Calu3 (cell line): Measurements from ENCODE around the gene OVCH2. TPM values are rescaled to one million over a fixed set of nuclear protein-coding genes. Genes with fewer than 3 reads are reported as not detected.
A peak's percentile ranks its signal among the peaks of the same experiment; 100 is the strongest.
"Not testable (repeated sequence)": the region's sequence is repeated elsewhere in the genome, so short reads cannot be mapped to it uniquely, and the experiment has no call there.

ENCODE experiments used
- BruUV-seq: library from RNA; stranded (reverse); fragments of 400-500 nt; replicated peaks from 2 replicates; lab custom pipeline; 2021; lab: Mats Ljungman, UMichigan
- CTCF ChIA-PET: fragments of 300-600 bp; sonication (Branson Sonifier 250); formaldehyde crosslinking; loops from one replicate; lab custom pipeline; 2022; ENCODE audit warnings: antibody characterized with exemption; lab: Charles Lee
- DNase-seq: peaks from one replicate; pipeline ENCODE4 v3.0.0; 2022
- H3K27ac Mint-ChIP-seq: one replicate; pipeline ENCODE4 v1.8.0; 2022; ENCODE audit warnings: mixed read lengths; ENCODE audit not compliant: unreplicated experiment
- H3K27me3 Mint-ChIP-seq: one replicate; pipeline ENCODE4 v1.8.0; 2022; ENCODE audit warnings: mixed read lengths; ENCODE audit not compliant: unreplicated experiment
- H3K36me3 Mint-ChIP-seq: one replicate; pipeline ENCODE4 v1.8.0; 2022; ENCODE audit warnings: mild to moderate bottlenecking, moderate library complexity, mixed read lengths; ENCODE audit not compliant: insufficient read depth, unreplicated experiment
- H3K4me1 Mint-ChIP-seq: one replicate; pipeline ENCODE4 v1.8.0; 2022; ENCODE audit warnings: mild to moderate bottlenecking, low read depth, mixed read lengths; ENCODE audit not compliant: unreplicated experiment
- H3K4me3 Mint-ChIP-seq: one replicate; pipeline ENCODE4 v1.8.0; 2022; ENCODE audit warnings: mild to moderate bottlenecking, low read depth, moderate library complexity, mixed read lengths; ENCODE audit not compliant: unreplicated experiment
- H3K9me3 Mint-ChIP-seq: one replicate; pipeline ENCODE4 v1.8.0; 2022; ENCODE audit warnings: low read depth, mixed read lengths; ENCODE audit not compliant: unreplicated experiment
- intact Hi-C: fragments of 100-400 bp; cut with micrococcal nuclease; formaldehyde crosslinking; loops from one replicate; pipeline ENCODE4 v1.10.0; 2022; ENCODE audit not compliant: unreplicated experiment
- total RNA-seq: library from RNA; stranded (reverse); gene quantifications from 2 replicates; pipeline ENCODE4 v1.2.3, GENCODE V29; 2022
- TF ChIP-seq, protein P1 (sequence below): fragments of 200-600 bp; IDR thresholded peaks from one replicate; pipeline ENCODE4 v1.8.0; 2022; ENCODE audit warnings: antibody characterized with exemption; ENCODE audit not compliant: unreplicated experiment

The OVCH2 gene
- total RNA-seq, 1 experiment from 2014 or later: not detected

DNA sequence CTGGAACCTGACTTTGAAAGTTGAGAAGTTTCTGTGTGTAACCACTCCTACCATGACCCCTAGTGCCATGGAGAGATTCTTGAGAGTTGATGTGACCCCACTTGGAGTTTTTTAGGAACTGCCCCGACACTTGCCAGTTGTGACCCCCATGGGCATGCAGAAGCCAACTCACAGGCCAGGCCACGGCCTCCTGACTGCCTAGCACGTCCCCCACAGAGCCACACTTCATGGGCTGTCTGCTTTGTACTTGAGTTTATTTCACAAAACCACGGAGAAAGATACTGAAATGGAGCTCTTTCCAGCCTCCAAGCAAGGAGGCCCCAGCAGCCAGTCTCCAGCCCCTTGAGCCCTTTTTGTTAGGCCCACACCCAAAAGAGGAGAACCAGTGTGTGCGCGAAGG, 41.4 kb downstream of the OVCH2 start:
- no TSS peak for BruUV-seq
- no peak overlapping the region for H3K4me3 Mint-ChIP-seq
- no peak for DNase-seq
- intact Hi-C loops: loop anchor here (2.0 to 10.0 kb wide), 3 partner anchors 92 to 220 kb away; partner anchors contain the start of gene PPFIBP2
- H3K4me1 Mint-ChIP-seq: peaks cover 11% of the 10 kb centered on the region
- CTCF ChIA-PET: interaction anchor here (1.0 to 1.9 kb wide), 6 partner anchors 8 to 94 kb away, joined by 3 to 24 read pairs (median 6); no protein-coding TSS in a partner anchor
- H3K27ac Mint-ChIP-seq: no peak overlapping the region
- H3K27me3 Mint-ChIP-seq: no peaks in the 10 kb centered on the region
- H3K36me3 Mint-ChIP-seq: peaks cover 18% of the 10 kb centered on the region
- peaks cover 2% of the 10 kb centered on the region for H3K9me3 Mint-ChIP-seq
- TF ChIP-seq, protein P1, sequence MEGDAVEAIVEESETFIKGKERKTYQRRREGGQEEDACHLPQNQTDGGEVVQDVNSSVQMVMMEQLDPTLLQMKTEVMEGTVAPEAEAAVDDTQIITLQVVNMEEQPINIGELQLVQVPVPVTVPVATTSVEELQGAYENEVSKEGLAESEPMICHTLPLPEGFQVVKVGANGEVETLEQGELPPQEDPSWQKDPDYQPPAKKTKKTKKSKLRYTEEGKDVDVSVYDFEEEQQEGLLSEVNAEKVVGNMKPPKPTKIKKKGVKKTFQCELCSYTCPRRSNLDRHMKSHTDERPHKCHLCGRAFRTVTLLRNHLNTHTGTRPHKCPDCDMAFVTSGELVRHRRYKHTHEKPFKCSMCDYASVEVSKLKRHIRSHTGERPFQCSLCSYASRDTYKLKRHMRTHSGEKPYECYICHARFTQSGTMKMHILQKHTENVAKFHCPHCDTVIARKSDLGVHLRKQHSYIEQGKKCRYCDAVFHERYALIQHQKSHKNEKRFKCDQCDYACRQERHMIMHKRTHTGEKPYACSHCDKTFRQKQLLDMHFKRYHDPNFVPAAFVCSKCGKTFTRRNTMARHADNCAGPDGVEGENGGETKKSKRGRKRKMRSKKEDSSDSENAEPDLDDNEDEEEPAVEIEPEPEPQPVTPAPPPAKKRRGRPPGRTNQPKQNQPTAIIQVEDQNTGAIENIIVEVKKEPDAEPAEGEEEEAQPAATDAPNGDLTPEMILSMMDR: no peak

DNA sequence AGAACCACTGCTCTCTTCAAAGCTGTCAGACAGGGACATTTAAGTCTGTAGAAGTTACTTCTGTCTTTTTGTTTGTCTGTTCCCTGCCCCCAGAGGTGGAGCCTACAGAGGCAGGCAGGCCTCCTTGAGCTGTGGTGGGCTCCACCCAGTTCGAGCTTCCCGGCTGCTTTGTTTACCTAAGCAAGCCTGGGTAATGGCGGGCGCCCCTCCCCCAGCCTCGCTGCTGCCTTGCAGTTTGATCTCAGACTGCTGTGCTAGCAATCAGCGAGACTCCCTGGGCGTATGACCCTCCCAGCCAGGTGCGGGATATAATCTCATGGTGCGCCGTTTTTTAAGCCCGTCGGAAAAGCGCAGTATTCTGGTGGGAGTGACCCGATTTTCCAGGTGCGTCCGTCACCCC, 42.7 kb downstream of the OVCH2 start:
- H3K36me3 Mint-ChIP-seq: peaks cover 18% of the 10 kb centered on the region
- H3K27me3 Mint-ChIP-seq, H3K4me3 Mint-ChIP-seq, H3K27ac Mint-ChIP-seq, H3K4me1 Mint-ChIP-seq, DNase-seq, BruUV-seq, H3K9me3 Mint-ChIP-seq, CTCF ChIA-PET: not testable (repeated sequence)
- intact Hi-C loops: loop anchor here (10.0 kb wide), 1 partner anchor 219 kb away; no protein-coding TSS in a partner anchor

DNA sequence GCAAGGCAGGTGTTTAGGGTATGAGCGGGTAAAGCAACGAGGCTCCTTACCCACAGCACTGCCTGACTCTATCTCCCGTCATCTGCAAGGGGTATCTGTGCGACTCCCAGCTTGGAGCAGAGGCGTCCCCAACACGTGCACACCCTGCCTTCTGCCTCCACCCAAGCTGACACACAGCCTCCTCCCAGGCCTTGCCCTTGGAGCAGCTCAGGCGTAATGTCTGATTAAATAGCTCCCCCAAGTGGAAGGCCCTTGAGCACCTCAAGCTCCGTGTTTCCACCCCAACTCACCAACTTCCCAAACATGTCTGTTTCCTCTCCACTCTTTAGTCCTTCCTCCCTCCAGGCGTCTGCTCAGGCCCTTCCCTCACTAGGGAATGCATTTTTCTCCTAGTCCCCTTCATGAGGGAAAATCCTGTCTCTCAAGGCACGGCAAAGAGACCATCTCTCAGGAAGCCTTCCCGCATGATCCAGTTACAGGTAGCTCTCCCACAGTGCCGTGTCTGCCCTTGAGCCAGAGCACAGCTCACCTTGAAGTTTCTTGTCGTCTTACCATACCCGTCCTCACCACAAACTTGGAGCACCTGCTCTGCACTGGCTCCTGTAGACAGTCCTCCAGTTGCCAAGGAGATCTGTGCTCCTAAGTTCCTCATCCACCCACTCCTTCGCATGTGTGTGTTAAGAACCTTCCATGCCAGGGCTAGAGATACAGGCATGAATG, 48.8 kb downstream of the OVCH2 start:
- peak; percentile 64 for DNase-seq
- H3K4me3 Mint-ChIP-seq: no peak overlapping the region
- BruUV-seq: no TSS peak
- H3K36me3 Mint-ChIP-seq: peaks cover 16% of the 10 kb centered on the region
- TF ChIP-seq, protein P1: peak; percentile 60
- CTCF ChIA-PET: interaction anchor here (0.7 to 1.7 kb wide), 11 partner anchors 8 to 304 kb away, joined by 3 to 61 read pairs (median 7); partner anchors contain the start of genes CYB5R2 and PPFIBP2
- H3K27ac Mint-ChIP-seq: no peak overlapping the region
- intact Hi-C loops: loop anchor here (1.0 kb wide), 1 partner anchor 86 kb away; no protein-coding TSS in a partner anchor
- H3K27me3 Mint-ChIP-seq: no peaks in the 10 kb centered on the region
- H3K4me1 Mint-ChIP-seq: no peaks in the 10 kb centered on the region
- H3K9me3 Mint-ChIP-seq: no peaks in the 10 kb centered on the region

DNA sequence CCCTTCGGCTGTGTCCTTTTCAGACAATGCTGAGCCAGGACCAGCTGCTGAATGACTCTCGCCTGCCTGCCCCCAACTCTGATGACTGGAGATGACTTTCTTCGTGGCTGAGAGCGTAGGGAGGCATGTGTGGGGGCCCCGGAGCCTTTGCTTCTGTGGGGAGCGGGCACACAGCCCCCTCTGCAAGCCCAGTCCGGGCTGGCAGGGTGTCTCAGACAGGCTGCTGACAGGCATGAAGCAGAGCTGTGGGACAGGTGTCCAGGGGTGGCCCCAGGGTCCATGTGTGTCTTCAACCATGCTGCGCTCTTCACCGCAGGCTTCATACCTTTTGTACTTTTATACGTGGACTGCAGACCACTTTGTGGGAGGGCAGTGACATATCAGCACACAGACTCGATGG, 49.6 kb downstream of the OVCH2 start:
- H3K36me3 Mint-ChIP-seq: peaks cover 16% of the 10 kb centered on the region
- CTCF ChIA-PET: interaction anchor here (0.7 to 1.7 kb wide), 11 partner anchors 9 to 304 kb away, joined by 3 to 61 read pairs (median 7); partner anchors contain the start of genes CYB5R2 and PPFIBP2
- BruUV-seq: no TSS peak
- no peak for DNase-seq
- no peak overlapping the region for H3K27ac Mint-ChIP-seq
- no peaks in the 10 kb centered on the region for H3K27me3 Mint-ChIP-seq
- H3K4me3 Mint-ChIP-seq: no peak overlapping the region
- H3K4me1 Mint-ChIP-seq: no peaks in the 10 kb centered on the region
- H3K9me3 Mint-ChIP-seq: no peaks in the 10 kb centered on the region
- TF ChIP-seq, protein P1: no peak
- intact Hi-C loops: loop anchor here (1.0 kb wide), 1 partner anchor 85 kb away; no protein-coding TSS in a partner anchor
